Testis (tissue), 3 donors: ENCODE data around the gene CCS. TPM values are rescaled to one million over a fixed set of nuclear protein-coding genes. Genes with fewer than 3 reads are reported as not detected.

Experiments
- DNase-seq: peaks from one replicate; pipeline ENCODE4 v3.0.0-alpha.2; 2019
- H3K27ac ChIP-seq, 2 donors: fragments of 200-600 bp; sonication (generic); one replicate each; pipeline ENCODE4 v1.5.1; 2019
- H3K27me3 ChIP-seq: fragments of 200-600 bp; sonication (generic); one replicate; pipeline ENCODE4 v1.5.1; 2019
- H3K36me3 ChIP-seq: fragments of 200-600 bp; sonication (generic); one replicate; pipeline ENCODE4 v1.5.1; 2017; ENCODE audit warnings: low read depth; ENCODE audit errors: missing control alignments
- H3K4me1 ChIP-seq: fragments of 200-600 bp; sonication (generic); one replicate; pipeline ENCODE4 v1.5.1; 2019
- H3K4me3 ChIP-seq, 2 donors: fragments of 200-600 bp; sonication (generic); one replicate each; pipeline ENCODE4 v1.5.1; 2017 to 2019
- H3K9me3 ChIP-seq: fragments of 200-600 bp; sonication (generic); one replicate; pipeline ENCODE4 v1.5.1; 2017
- POLR2A ChIP-seq: fragments of 450-650 bp; IDR thresholded peaks from one replicate; pipeline ENCODE4 v1.6.1; 2017; ENCODE audit warnings: antibody characterized with exemption, mild to moderate bottlenecking, moderate library complexity
- WGBS, 2 donors: methylation state at CpG; one replicate each; pipeline ENCODE4 v1.1.5; 2018; 5-methylcytosine and 5-hydroxymethylcytosine counted together
- intact Hi-C: fragments of 100-400 bp; cut with DNase I; formaldehyde crosslinking; loops from one replicate; pipeline ENCODE4 v1.15.1; 2023; ENCODE audit warnings: low total_unique reads
- polyA plus RNA-seq: library from polyadenylated mRNA; stranded (reverse); fragments of 350-450 nt; fragmentation: Illumina TruSeq; extraction: RNeasy Lipid Tissue Mini Kit (QIAGEN cat#74804); gene quantifications from one replicate; pipeline ENCODE4 v1.2.3, GENCODE V29; 2014; ENCODE audit warnings: low read depth, low replicate concordance; ENCODE audit not compliant: insufficient read depth
- total RNA-seq, 2 donors: library from RNA; depleted of rRNA; stranded (reverse); fragments of >200 nt; gene quantifications; one replicate each; pipeline ENCODE4 v1.2.3, GENCODE V29; 2016
- TF ChIP-seq, protein P1 (sequence below), 3 experiments: fragments of 450-650 bp in 2 of 3; fragments of 200-600 bp in 1 of 3; sonication (generic) in 1 of 3; IDR thresholded peaks; one replicate each; pipeline ENCODE4 v1.5.1; 2016 to 2019; ENCODE audit warnings: antibody characterized with exemption in 3 of 3, mild to moderate bottlenecking in 2 of 3, moderate library complexity in 1 of 3

CCS gene
- total and polyA plus RNA-seq, 3 donors from 2014 or later = 67.5 to 83.2 (median 70.7) TPM

DNA sequence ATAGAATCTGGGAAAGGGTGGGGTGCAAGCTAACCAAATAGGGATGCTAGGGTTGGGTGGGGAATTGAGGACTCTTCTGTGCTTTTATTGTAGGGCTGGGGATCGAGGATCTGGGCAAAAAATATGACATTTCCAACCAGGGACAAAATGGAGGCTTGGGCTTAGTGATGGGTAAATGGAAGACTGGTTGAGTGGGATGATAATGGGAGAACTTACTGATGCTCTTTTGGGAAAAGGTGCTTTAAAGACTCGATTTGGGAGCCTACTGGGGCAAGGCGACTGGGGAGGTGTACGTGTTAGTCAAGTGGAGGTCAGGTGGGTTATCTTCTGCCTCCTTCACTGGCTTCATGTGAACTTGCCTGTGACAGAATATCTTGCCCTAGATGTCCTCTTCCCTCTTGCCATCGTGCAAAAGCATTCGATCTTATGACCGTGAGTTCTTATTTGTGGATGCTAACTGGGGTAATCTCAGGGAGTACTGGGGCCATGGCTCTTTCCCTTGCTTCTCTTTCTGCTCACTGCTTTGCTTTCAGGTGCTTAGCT lies 35.1 kb downstream of the CCS start:
- 88 to 91% methylated on average over 7 of the region's 7 CpGs for WGBS, 2 donors
- no peaks in the 10 kb centered on the region for H3K36me3 ChIP-seq

DNA sequence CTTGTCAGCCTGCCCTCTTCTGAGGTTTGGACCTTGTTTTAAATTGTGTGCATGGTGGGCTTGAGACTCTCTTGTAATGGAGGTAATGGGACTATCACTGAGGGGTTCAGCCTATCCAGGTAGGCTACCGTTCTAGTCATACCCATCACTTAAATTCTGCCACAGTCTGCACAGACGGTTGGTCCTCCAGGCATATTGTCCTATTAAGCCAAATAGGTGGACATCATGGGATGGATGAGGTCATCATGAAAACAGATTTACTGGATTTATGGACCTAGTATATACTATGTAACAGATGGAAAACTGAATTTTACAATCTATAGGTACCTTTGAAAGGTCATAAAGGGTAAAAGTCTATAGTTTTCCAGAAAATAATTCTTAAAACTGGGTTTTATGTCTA lies 36.4 kb downstream of the CCS start:
- Histone ChIP-seq H3K9me3 (no peaks in the 10 kb centered on the region), H3K4me3 (no peak overlapping the region), H3K36me3 (no peaks in the 10 kb centered on the region), H3K27ac (no peak overlapping the region), H3K27me3 (no peaks in the 10 kb centered on the region), H3K4me1 (no peaks in the 10 kb centered on the region)
- intact Hi-C loops = no loop called here
- DNase-seq = no peak
- WGBS, 2 donors = 81 to 91% methylated on average over 2 of the region's 2 CpGs
- no peak for TF ChIP-seq POLR2A
- TF ChIP-seq, protein P1, sequence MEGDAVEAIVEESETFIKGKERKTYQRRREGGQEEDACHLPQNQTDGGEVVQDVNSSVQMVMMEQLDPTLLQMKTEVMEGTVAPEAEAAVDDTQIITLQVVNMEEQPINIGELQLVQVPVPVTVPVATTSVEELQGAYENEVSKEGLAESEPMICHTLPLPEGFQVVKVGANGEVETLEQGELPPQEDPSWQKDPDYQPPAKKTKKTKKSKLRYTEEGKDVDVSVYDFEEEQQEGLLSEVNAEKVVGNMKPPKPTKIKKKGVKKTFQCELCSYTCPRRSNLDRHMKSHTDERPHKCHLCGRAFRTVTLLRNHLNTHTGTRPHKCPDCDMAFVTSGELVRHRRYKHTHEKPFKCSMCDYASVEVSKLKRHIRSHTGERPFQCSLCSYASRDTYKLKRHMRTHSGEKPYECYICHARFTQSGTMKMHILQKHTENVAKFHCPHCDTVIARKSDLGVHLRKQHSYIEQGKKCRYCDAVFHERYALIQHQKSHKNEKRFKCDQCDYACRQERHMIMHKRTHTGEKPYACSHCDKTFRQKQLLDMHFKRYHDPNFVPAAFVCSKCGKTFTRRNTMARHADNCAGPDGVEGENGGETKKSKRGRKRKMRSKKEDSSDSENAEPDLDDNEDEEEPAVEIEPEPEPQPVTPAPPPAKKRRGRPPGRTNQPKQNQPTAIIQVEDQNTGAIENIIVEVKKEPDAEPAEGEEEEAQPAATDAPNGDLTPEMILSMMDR (IDR thresholded peaks at IDR 0.05) = no peak

More for the DNA sequence above, 35.1 kb downstream of the CCS start:
- Histone ChIP-seq H3K4me1 (peaks cover 7% of the 10 kb centered on the region), H3K27ac (no peak overlapping the region), H3K4me3 (no peak overlapping the region), H3K27me3 (no peaks in the 10 kb centered on the region), H3K9me3 (no peaks in the 10 kb centered on the region)
- intact Hi-C loops = no loop called here
- no peak for DNase-seq
- TF ChIP-seq POLR2A = no peak
- TF ChIP-seq, protein P1 (IDR thresholded peaks at IDR 0.05) = no peak

DNA sequence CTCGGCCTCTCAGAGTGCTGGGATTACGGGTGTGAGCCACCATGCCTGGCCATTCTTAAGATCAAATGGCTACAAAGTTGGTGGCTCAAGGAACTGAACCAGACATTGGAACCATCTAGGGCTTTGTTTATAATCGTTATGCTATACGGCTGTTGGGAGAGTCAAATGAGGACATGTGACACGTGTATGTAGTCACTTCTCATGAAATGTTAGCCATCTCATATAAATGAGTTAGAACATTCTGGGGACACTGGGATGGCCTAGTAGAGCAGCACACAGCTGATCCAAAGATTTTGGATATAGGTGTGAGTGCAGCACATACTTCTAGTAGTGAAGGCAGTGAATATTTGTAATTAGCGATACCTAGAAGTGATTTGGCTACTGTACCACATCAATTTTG lies 38.9 kb downstream of the CCS start:
- Histone ChIP-seq H3K4me3 (no peak overlapping the region), H3K36me3 (no peaks in the 10 kb centered on the region), H3K4me1 (no peaks in the 10 kb centered on the region), H3K9me3 (no peaks in the 10 kb centered on the region), H3K27ac (no peak overlapping the region), H3K27me3 (no peaks in the 10 kb centered on the region)
- 86 to 94% methylated on average over 6 of the region's 6 CpGs for whole genome bisulfite sequencing, 2 donors
- DNase-seq = no peak
- TF ChIP-seq, protein P1 (IDR thresholded peaks at IDR 0.05) = no peak
- TF ChIP-seq POLR2A = no peak
- intact Hi-C loops = no loop called here

DNA sequence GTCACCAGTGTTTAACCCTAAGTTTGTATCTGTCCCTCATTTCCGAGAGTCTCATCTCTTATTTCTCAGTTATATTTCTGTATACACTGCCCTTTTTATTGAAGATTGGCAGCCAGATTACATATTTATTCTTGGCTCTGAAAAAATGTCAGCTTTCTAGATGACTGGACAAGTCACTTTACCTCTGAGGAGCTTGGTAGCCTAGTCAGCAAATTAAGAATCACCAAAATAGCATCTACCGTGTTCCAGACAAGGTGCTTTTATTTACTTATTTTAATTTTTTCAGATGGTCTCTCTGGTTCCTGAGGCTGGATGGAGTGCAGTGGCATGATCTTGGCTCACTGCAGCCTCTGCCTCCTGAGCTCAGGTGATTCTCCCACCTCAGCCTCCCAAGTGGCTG lies 40.0 kb downstream of the CCS start:
- H3K4me1 ChIP-seq = peaks cover 9% of the 10 kb centered on the region
- H3K27me3 ChIP-seq = no peaks in the 10 kb centered on the region
- intact Hi-C loops = no loop called here
- no peak overlapping the region for H3K4me3 ChIP-seq
- TF ChIP-seq POLR2A = no peak
- TF ChIP-seq, protein P1 (IDR thresholded peaks at IDR 0.05) = no peak
- WGBS, 2 donors = 81 to 88% methylated on average over 2 of the region's 2 CpGs
- no peak for DNase-seq
- no peaks in the 10 kb centered on the region for H3K36me3 ChIP-seq
- no peaks in the 10 kb centered on the region for H3K9me3 ChIP-seq
- H3K27ac ChIP-seq = no peak overlapping the region

DNA sequence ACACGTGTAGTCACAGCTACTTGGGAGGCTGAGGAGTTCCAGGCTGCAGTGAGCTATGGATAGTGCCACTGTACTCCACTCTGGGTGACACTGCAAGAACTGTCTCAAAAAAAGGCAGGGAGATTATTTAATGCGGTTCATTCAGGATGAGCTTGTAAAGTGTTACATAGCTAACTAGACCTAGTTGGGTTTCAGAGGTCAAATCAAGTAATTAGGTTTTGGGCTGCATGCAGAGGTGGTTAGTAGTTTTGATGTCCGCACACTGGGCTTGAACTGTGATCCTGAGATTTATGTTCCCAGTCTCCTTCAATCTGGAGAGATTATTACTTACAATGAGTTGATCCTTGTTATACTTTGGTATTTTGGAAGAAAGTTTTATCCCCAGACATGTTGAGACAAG lies 43.4 kb downstream of the CCS start:
- intact Hi-C loops = loop anchor here (5.0 kb wide), 1 partner anchor 41 kb away; the partner anchor contains the start of gene RBM4B
- H3K27ac ChIP-seq = no peak overlapping the region
- H3K4me3 ChIP-seq = no peak overlapping the region
- H3K27me3 ChIP-seq = no peaks in the 10 kb centered on the region
- DNase-seq = no peak
- peaks cover 26% of the 10 kb centered on the region for H3K4me1 ChIP-seq
- no peaks in the 10 kb centered on the region for H3K36me3 ChIP-seq
- no peak for TF ChIP-seq POLR2A
- TF ChIP-seq, protein P1 (IDR thresholded peaks at IDR 0.05) = no peak
- H3K9me3 ChIP-seq = no peaks in the 10 kb centered on the region
- 76 to 88% methylated on average over 3 of the region's 3 CpGs for WGBS, 2 donors
